HL-60/S4 treated with retinoic acid at 250 ng/mL for 4 days and 3 days (cell line): ENCODE data around the gene GIPC3.
"Not testable (repeated sequence)": the region's sequence is repeated elsewhere in the genome, so short reads cannot be mapped to it uniquely, and the experiment has no call there.

ENCODE experiments used
- in situ Hi-C: fragments of 300-500 bp; cut with MboI; formaldehyde crosslinking; loops from 2 replicates; pipeline ENCODE4 v1.7.0; 2022; ENCODE audit warnings: low sequenced_read_pairs

The GIPC3 gene

GRCh38 chr19:3575949-3576673, 9.2 kb upstream of the GIPC3 start:
- in situ Hi-C loops, result no loop called here

GRCh38 chr19:3576696-3577443, 8.4 kb upstream of the GIPC3 start:
- in situ Hi-C loops, result no loop called here

GRCh38 chr19:3577723-3578344, 7.4 kb upstream of the GIPC3 start:
- in situ Hi-C loops, result no loop called here

GRCh38 chr19:3578390-3578789, 6.9 kb upstream of the GIPC3 start:
- in situ Hi-C loops, result no loop called here

GRCh38 chr19:3580156-3580934, 4.9 kb upstream of the GIPC3 start:
- in situ Hi-C loops, result no loop called here

- in situ Hi-C loops, result not testable (repeated sequence)
These were observed 3.5 kb upstream of the GIPC3 start for GRCh38 chr19:3581792-3582191.

- in situ Hi-C loops, result not testable (repeated sequence)
These were observed 1.1 kb upstream of the GIPC3 start for GRCh38 chr19:3584036-3584802.

- in situ Hi-C loops, result no loop called here
These were observed 899 bp downstream of the GIPC3 start for GRCh38 chr19:3586127-3586626.

- in situ Hi-C loops, result no loop called here
These were observed 1.5 kb downstream of the GIPC3 start for GRCh38 chr19:3586707-3587346.

GRCh38 chr19:3589439-3589838, 4.2 kb downstream of the GIPC3 start:
- in situ Hi-C loops, result no loop called here

- in situ Hi-C loops, result no loop called here
These were observed 4.7 kb downstream of the GIPC3 start for GRCh38 chr19:3589949-3590348.

- in situ Hi-C loops, result no loop called here
These were observed 5.8 kb downstream of the GIPC3 start for GRCh38 chr19:3590991-3591659.

GRCh38 chr19:3591876-3592613, 6.8 kb downstream of the GIPC3 start:
- in situ Hi-C loops, result no loop called here

GRCh38 chr19:3593156-3593555, 7.9 kb downstream of the GIPC3 start:
- in situ Hi-C loops, result no loop called here

- in situ Hi-C loops, result no loop called here
These were observed 10.3 kb downstream of the GIPC3 start for GRCh38 chr19:3595521-3596061.

- in situ Hi-C loops, result no loop called here
These were observed 14.5 kb downstream of the GIPC3 start for GRCh38 chr19:3599776-3600187.

- in situ Hi-C loops, result no loop called here
These were observed 15.7 kb downstream of the GIPC3 start for GRCh38 chr19:3601021-3601420.

- in situ Hi-C loops, result no loop called here
These were observed 18.0 kb downstream of the GIPC3 start for GRCh38 chr19:3603121-3603811.
